GM23338 (cell line): ENCODE data around the gene XXYLT1. TPM values are rescaled to one million over a fixed set of nuclear protein-coding genes. Genes with fewer than 3 reads are reported as not detected.
"Not testable (repeated sequence)": the region's sequence is repeated elsewhere in the genome, so short reads cannot be mapped to it uniquely, and the experiment has no call there.

Experiments
- ATAC-seq: fragments of 200-7000 bp; cut with Tn5 transposase; 3 replicates; pipeline ENCODE4 v1.9.1; 2020
- DNase-seq: peaks from one replicate; pipeline ENCODE4 v3.0.0-alpha.2; 2015; ENCODE audit warnings: low spot score
- H2AFZ ChIP-seq: fragments of 200-600 bp; sonication (generic); 2 replicates; pipeline ENCODE4 v1.8.0; 2016; ENCODE audit warnings: antibody characterized with exemption, mild to moderate bottlenecking, moderate library complexity
- H3F3A ChIP-seq: fragments of 200-600 bp; sonication (generic); replicated peaks from 2 replicates; pipeline ENCODE4 v1.8.0; 2017; ENCODE audit warnings: antibody characterized with exemption, mixed run types, low read depth
- H3K27ac ChIP-seq: fragments of 200-600 bp; sonication (generic); 2 replicates; pipeline ENCODE4 v1.6.1; 2016; ENCODE audit warnings: low read depth
- H3K27me3 ChIP-seq: fragments of 200-600 bp; sonication (generic); 2 replicates; pipeline ENCODE4 v1.8.0; 2016; ENCODE audit warnings: mild to moderate bottlenecking, mixed run types, moderate library complexity; ENCODE audit not compliant: insufficient read depth
- H3K36me3 ChIP-seq: fragments of 200-600 bp; sonication (generic); 2 replicates; pipeline ENCODE4 v1.8.0; 2016; ENCODE audit warnings: mild to moderate bottlenecking; ENCODE audit not compliant: insufficient read depth
- H3K4me1 ChIP-seq: fragments of 200-600 bp; sonication (generic); 2 replicates; pipeline ENCODE4 v1.8.0; 2016; ENCODE audit warnings: mild to moderate bottlenecking, moderate library complexity; ENCODE audit not compliant: insufficient read depth
- H3K4me2 ChIP-seq: fragments of 200-600 bp; sonication (generic); 2 replicates; pipeline ENCODE4 v1.7.1; 2017; ENCODE audit warnings: mixed run types
- H3K4me3 ChIP-seq: fragments of 200-600 bp; sonication (generic); 2 replicates; pipeline ENCODE4 v1.6.1; 2016; ENCODE audit warnings: mixed run types
- H3K79me2 ChIP-seq: fragments of 200-600 bp; sonication (generic); replicated peaks from 2 replicates; pipeline ENCODE4 v1.8.0; 2017; ENCODE audit warnings: mild to moderate bottlenecking; ENCODE audit not compliant: insufficient read depth
- H3K9me2 ChIP-seq: fragments of 200-600 bp; sonication (generic); 2 replicates; pipeline ENCODE4 v1.8.0; 2017; ENCODE audit not compliant: insufficient read depth
- H4K20me1 ChIP-seq: fragments of 200-600 bp; sonication (generic); replicated peaks from 2 replicates; pipeline ENCODE4 v1.8.0; 2017; ENCODE audit warnings: mild to moderate bottlenecking; ENCODE audit not compliant: insufficient read depth
- H3K27ac Mint-ChIP-seq: 2 replicates; pipeline ENCODE4 v1.8.0; 2020; ENCODE audit warnings: inconsistent platforms, mild to moderate bottlenecking, moderate library complexity, mixed read lengths
- H3K27me3 Mint-ChIP-seq: 3 replicates; pipeline ENCODE4 v1.8.0; 2022; ENCODE audit warnings: low read depth, mild to moderate bottlenecking, moderate library complexity, mixed read lengths, inconsistent platforms; ENCODE audit not compliant: insufficient read depth, poor library complexity
- H3K36me3 Mint-ChIP-seq: 3 replicates; pipeline ENCODE4 v1.8.0; 2021; ENCODE audit warnings: low read depth, mild to moderate bottlenecking, inconsistent platforms, moderate library complexity, mixed read lengths
- H3K4me1 Mint-ChIP-seq: 3 replicates; pipeline ENCODE4 v1.8.0; 2020; ENCODE audit warnings: mild to moderate bottlenecking, inconsistent platforms, mixed read lengths
- H3K4me3 Mint-ChIP-seq: 3 replicates; pipeline ENCODE4 v1.8.0; 2021; ENCODE audit warnings: moderate library complexity, mild to moderate bottlenecking, inconsistent platforms, mixed read lengths
- H3K9me3 Mint-ChIP-seq: 3 replicates; pipeline ENCODE4 v1.8.0; 2020; ENCODE audit warnings: moderate library complexity, mild to moderate bottlenecking, inconsistent platforms, mixed read lengths
- CREB1 ChIP-seq: fragments of 250-450 bp; sonication (Bioruptor Pico); IDR thresholded peaks from 2 replicates; pipeline ENCODE4 v1.5.0; 2020; ENCODE audit warnings: low read depth, mild to moderate bottlenecking, moderate library complexity
- JUNB ChIP-seq: IDR thresholded peaks from one replicate; pipeline ENCODE4 v1.6.1; 2016; ENCODE audit warnings: antibody characterized with exemption; ENCODE audit not compliant: unreplicated experiment
- POLR2AphosphoS5 ChIP-seq: IDR thresholded peaks from 2 replicates; pipeline ENCODE4 v1.6.1; 2016; ENCODE audit warnings: antibody characterized with exemption, low read depth
- ZNF462 ChIP-seq: fragments of 250-450 bp; sonication (Bioruptor Pico); IDR thresholded peaks from 2 replicates; pipeline ENCODE4 v1.5.0; 2020; ENCODE audit warnings: mild to moderate bottlenecking, moderate library complexity
- polyA plus RNA-seq: library from polyadenylated mRNA; unstranded; fragments of >200 nt; fragmentation: Nextera tagmentation; extraction: Ambion mirVana; gene quantifications from 2 replicates; pipeline ENCODE4 v1.2.1, GENCODE V29; 2016
- total RNA-seq: library from RNA; depleted of rRNA; stranded (reverse); fragments of >200 nt; shearing (Covaris generic); gene quantifications from 2 replicates; pipeline ENCODE4 v1.2.3, GENCODE V29; 2014

The XXYLT1 gene
- total and polyA plus RNA-seq, 2 experiments from 2014 or later: 13.5 to 34.8 TPM

DNA sequence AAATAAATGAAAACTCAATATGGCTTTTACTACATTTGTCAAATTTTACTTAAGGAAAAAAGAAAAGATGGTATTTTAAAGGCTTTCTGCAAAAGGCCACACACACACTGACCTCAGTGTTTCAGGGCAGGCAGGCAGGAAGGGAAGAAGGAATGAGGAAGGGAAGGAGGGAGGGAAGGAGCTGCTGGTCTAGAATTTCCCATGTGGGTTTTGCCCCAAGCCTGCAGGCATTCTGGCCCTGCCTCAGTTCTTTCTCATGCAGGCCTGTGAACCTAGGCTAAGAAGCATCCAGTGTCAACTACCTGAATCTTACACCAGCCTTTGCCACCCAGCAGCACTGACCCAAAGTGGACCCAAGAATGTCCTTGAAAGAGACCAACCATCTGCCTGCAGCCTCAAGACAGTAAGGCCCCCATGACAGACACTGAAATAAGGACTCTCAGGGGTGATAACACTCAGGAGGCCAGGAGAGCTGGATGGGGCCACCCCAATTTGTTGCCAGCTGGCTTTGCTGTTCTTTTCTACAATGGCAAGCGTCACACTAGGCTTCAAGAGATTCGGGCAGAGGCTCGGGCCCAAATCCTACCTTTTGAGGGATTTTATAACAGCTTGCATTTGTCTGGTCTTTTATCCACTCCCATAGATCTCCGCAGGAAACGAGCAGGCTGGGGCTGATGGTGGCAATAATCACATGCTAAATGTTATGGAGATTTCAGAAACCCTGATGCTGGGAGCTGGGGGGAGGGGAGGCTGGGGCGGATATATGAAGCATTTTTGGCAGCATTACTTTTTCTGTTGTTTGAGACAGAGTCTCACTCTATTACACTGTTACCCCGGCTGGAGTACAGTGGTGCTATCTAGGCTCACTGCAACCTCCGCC is 51.4 kb downstream of the XXYLT1 start:
- peaks cover 40% of the 10 kb centered on the region for H3K79me2 ChIP-seq
- H3K36me3 ChIP-seq: no peaks in the 10 kb centered on the region
- Mint-ChIP-seq H3K4me1 (peaks cover 46% of the 10 kb centered on the region), H3K27me3 (peaks cover 15% of the 10 kb centered on the region), H3K36me3 (peaks cover 18% of the 10 kb centered on the region), H3K4me3 (no peak overlapping the region), H3K27ac (peak overlapping the region; percentile 54; the same call in 1 of the 2 replicates), H3K9me3 (peaks cover 4% of the 10 kb centered on the region; the same call in 2 of the 3 replicates)
- H3K4me2 ChIP-seq: peak overlapping the region; percentile 34
- TF ChIP-seq ZNF462 (CRISPR knock-in tag) (no peak), JUNB (no peak), POLR2AphosphoS5 (no peak), CREB1 (CRISPR knock-in tag) (no peak)
- DNase-seq (no peak), ATAC-seq (no peak)
- H3K4me3 ChIP-seq: no peak overlapping the region
- H3F3A ChIP-seq: 0 out of 2 replicates have a peak, but pooled peaks cover 2% of the 10 kb centered on the region
- 0 out of 2 replicates have a peak overlapping the region, but pooled peaks have one; percentile 26 for H3K27ac ChIP-seq
- H3K9me2 ChIP-seq: no peaks in the 10 kb centered on the region
- H2AFZ ChIP-seq: no peak overlapping the region
- peaks cover 34% of the 10 kb centered on the region for H3K4me1 ChIP-seq
- H4K20me1 ChIP-seq: no peaks in the 10 kb centered on the region
- no peaks in the 10 kb centered on the region for H3K27me3 ChIP-seq

- not testable (repeated sequence) for H3K27ac ChIP-seq, H3K36me3 ChIP-seq, H4K20me1 ChIP-seq, H3F3A ChIP-seq, H3K9me3 Mint-ChIP-seq, H3K27me3 Mint-ChIP-seq, H3K27me3 ChIP-seq, H2AFZ ChIP-seq, H3K4me3 Mint-ChIP-seq, H3K4me3 ChIP-seq, ATAC-seq, H3K4me2 ChIP-seq, DNase-seq, H3K9me2 ChIP-seq, H3K27ac Mint-ChIP-seq
- H3K4me1 Mint-ChIP-seq: peaks cover 45% of the 10 kb centered on the region
- peaks cover 47% of the 10 kb centered on the region for H3K79me2 ChIP-seq
- H3K4me1 ChIP-seq: peaks cover 27% of the 10 kb centered on the region
- H3K36me3 Mint-ChIP-seq: peaks cover 21% of the 10 kb centered on the region
These were observed 52.6 kb downstream of the XXYLT1 start for GRCh38 chr3:195218331-195218730.

GRCh38 chr3:195215576-195215975 is 55.4 kb downstream of the XXYLT1 start:
- H3K27me3 ChIP-seq, H2AFZ ChIP-seq, H3K27me3 Mint-ChIP-seq, H3K4me3 ChIP-seq, ATAC-seq, H3K4me2 ChIP-seq, H3K9me3 Mint-ChIP-seq, DNase-seq, H3K9me2 ChIP-seq, H4K20me1 ChIP-seq, H3F3A ChIP-seq, H3K4me3 Mint-ChIP-seq, H3K27ac Mint-ChIP-seq, H3K27ac ChIP-seq, H3K36me3 ChIP-seq: not testable (repeated sequence)
- H3K79me2 ChIP-seq: peaks cover 54% of the 10 kb centered on the region
- peaks cover 21% of the 10 kb centered on the region for H3K4me1 ChIP-seq
- H3K4me1 Mint-ChIP-seq: peaks cover 40% of the 10 kb centered on the region
- H3K36me3 Mint-ChIP-seq: peaks cover 26% of the 10 kb centered on the region
